GM12872 (cell line): ENCODE data around the gene ATG2B.

Experiments
- TF ChIP-seq, protein P1 (sequence below): IDR thresholded peaks from 3 replicates; pipeline ENCODE4 v1.5.1; 2011; ENCODE audit warnings: low read depth, mild to moderate bottlenecking, low read length, moderate library complexity; ENCODE audit not compliant: insufficient read depth

The ATG2B gene

GRCh38 chr14:96231526-96232130 is 131.5 kb downstream of the ATG2B start:
- TF ChIP-seq, protein P1, sequence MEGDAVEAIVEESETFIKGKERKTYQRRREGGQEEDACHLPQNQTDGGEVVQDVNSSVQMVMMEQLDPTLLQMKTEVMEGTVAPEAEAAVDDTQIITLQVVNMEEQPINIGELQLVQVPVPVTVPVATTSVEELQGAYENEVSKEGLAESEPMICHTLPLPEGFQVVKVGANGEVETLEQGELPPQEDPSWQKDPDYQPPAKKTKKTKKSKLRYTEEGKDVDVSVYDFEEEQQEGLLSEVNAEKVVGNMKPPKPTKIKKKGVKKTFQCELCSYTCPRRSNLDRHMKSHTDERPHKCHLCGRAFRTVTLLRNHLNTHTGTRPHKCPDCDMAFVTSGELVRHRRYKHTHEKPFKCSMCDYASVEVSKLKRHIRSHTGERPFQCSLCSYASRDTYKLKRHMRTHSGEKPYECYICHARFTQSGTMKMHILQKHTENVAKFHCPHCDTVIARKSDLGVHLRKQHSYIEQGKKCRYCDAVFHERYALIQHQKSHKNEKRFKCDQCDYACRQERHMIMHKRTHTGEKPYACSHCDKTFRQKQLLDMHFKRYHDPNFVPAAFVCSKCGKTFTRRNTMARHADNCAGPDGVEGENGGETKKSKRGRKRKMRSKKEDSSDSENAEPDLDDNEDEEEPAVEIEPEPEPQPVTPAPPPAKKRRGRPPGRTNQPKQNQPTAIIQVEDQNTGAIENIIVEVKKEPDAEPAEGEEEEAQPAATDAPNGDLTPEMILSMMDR, result no peak

- TF ChIP-seq, protein P1, result no peak
Measured at GRCh38 chr14:96231056-96231455, 132.1 kb downstream of the ATG2B start.

- TF ChIP-seq, protein P1, result no peak
Measured at GRCh38 chr14:96229315-96229714, 133.8 kb downstream of the ATG2B start.
